Neural progenitor cell (in vitro differentiated cells): ENCODE data around the gene IRX3. TPM values are rescaled to one million over a fixed set of nuclear protein-coding genes. Genes with fewer than 3 reads are reported as not detected.

Experiments used
- DNase-seq: peaks from one replicate; pipeline ENCODE4 v3.0.0-alpha.2; 2016; ENCODE audit warnings: low spot score
- H2AFZ ChIP-seq: fragments of 200-600 bp; sonication (generic); replicated peaks from 2 replicates; pipeline ENCODE4 v1.6.1; 2016; ENCODE audit warnings: antibody characterized with exemption
- H3F3A ChIP-seq: fragments of 200-600 bp; sonication (generic); 2 replicates; pipeline ENCODE4 v1.6.1; 2016; ENCODE audit warnings: antibody characterized with exemption, low read depth
- H3K27ac ChIP-seq: fragments of 200-600 bp; sonication (generic); 2 replicates; pipeline ENCODE4 v1.5.1; 2016; ENCODE audit warnings: mild to moderate bottlenecking
- H3K27me3 ChIP-seq: fragments of 200-600 bp; sonication (generic); 2 replicates; pipeline ENCODE4 v1.6.1; 2016; ENCODE audit warnings: mild to moderate bottlenecking, moderate library complexity
- H3K36me3 ChIP-seq: fragments of 200-600 bp; sonication (generic); 2 replicates; pipeline ENCODE4 v1.5.1; 2016
- H3K4me1 ChIP-seq: fragments of 200-600 bp; sonication (generic); 2 replicates; pipeline ENCODE4 v1.6.1; 2016; ENCODE audit warnings: mixed run types
- H3K4me2 ChIP-seq: fragments of 200-600 bp; sonication (generic); 2 replicates; pipeline ENCODE4 v1.6.1; 2016
- H3K4me3 ChIP-seq: fragments of 200-600 bp; sonication (generic); 2 replicates; pipeline ENCODE4 v1.5.1; 2016
- H3K79me2 ChIP-seq: fragments of 200-600 bp; sonication (generic); 2 replicates; pipeline ENCODE4 v1.6.1; 2016; ENCODE audit warnings: low read depth
- H3K9ac ChIP-seq: fragments of 200-600 bp; sonication (generic); 2 replicates; pipeline ENCODE4 v1.6.1; 2016
- H3K9me3 ChIP-seq: fragments of 200-600 bp; sonication (generic); 2 replicates; pipeline ENCODE4 v1.5.1; 2016; ENCODE audit warnings: low read depth
- H4K20me1 ChIP-seq: fragments of 200-600 bp; sonication (generic); 2 replicates; pipeline ENCODE4 v1.6.1; 2016; ENCODE audit warnings: low read depth
- H3K27ac Mint-ChIP-seq: 3 replicates; pipeline ENCODE4 v1.8.0; 2021; ENCODE audit warnings: mixed read lengths
- H3K27me3 Mint-ChIP-seq: 2 replicates; pipeline ENCODE4 v1.8.0; 2022; ENCODE audit warnings: low read depth, mild to moderate bottlenecking, inconsistent platforms, moderate library complexity, mixed read lengths; ENCODE audit not compliant: insufficient read depth
- H3K36me3 Mint-ChIP-seq: 3 replicates; pipeline ENCODE4 v1.8.0; 2021; ENCODE audit warnings: mixed read lengths
- H3K4me1 Mint-ChIP-seq: 3 replicates; pipeline ENCODE4 v1.8.0; 2021; ENCODE audit warnings: mixed read lengths
- H3K4me3 Mint-ChIP-seq: 3 replicates; pipeline ENCODE4 v1.8.0; 2021; ENCODE audit warnings: mild to moderate bottlenecking, moderate library complexity, mixed read lengths
- H3K9me3 Mint-ChIP-seq: 3 replicates; pipeline ENCODE4 v1.8.0; 2020; ENCODE audit warnings: mixed read lengths
- EZH2 ChIP-seq: fragments of 200-600 bp; sonication (generic); IDR thresholded peaks from 2 replicates; pipeline ENCODE4 v1.6.1; 2017; ENCODE audit warnings: antibody characterized with exemption, mild to moderate bottlenecking, moderate library complexity
- EZH2phosphoT487 ChIP-seq: fragments of 200-600 bp; sonication (generic); IDR thresholded peaks from 2 replicates; pipeline ENCODE4 v1.6.1; 2017; ENCODE audit warnings: antibody characterized with exemption
- total RNA-seq: library from RNA; depleted of rRNA; stranded (reverse); fragments of >200 nt; gene quantifications from 2 replicates; pipeline ENCODE4 v1.2.3, GENCODE V29; 2015; ENCODE audit warnings: low replicate concordance
- TF ChIP-seq, protein P1 (sequence below): fragments of 200-600 bp; sonication (generic); IDR thresholded peaks from 2 replicates; pipeline ENCODE4 v1.5.1; 2017; ENCODE audit warnings: antibody characterized with exemption, mild to moderate bottlenecking

Gene IRX3
- total RNA-seq, 1 donor from 2014 or later: 9.1 TPM

DNA sequence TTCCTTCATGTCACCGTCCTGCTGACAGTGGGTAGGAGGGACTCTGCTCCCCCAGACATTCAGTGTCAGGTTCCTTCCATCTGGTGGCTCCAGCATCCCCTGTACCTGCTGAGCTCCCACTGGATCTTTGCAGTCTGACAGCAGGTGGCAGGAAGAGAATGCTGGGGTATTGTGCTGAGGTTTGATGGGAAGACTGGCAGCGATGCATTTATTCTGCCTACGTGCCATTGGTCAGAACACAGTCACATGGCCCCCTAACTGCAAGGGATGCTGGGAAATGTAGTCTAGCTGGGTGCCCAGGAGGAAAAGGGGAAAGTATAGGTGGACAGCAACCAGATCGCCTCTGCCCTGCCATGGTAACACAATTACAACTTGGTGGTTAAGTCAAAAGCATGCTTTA is 44.4 kb downstream of the IRX3 start:
- H3K4me1 Mint-ChIP-seq: peaks cover 16% of the 10 kb centered on the region
- H3K27me3 Mint-ChIP-seq: peaks cover 12% of the 10 kb centered on the region

DNA sequence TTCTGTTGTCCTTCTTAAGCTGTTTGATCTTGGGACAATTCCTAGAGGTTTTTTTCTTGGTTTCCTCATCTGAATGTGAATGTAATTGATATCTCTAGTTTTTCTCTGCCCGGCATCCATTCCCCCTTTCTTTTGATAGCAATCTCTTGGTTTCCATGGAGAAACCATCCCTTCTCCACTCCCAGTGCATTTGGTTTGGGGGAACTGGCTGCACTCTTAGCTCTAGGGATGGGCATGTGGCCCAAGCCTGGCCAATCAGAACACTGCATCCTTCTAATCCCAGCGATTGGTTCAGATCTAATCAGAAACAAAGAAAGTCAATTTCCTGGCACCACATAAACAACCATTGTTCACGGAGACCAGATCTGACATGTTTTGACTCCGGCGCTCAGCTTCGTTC is 45.1 kb downstream of the IRX3 start:
- peaks cover 10% of the 10 kb centered on the region for H3K9me3 Mint-ChIP-seq
- no peak overlapping the region for H3K27ac Mint-ChIP-seq
- no peak overlapping the region for H3K4me3 ChIP-seq
- no peaks in the 10 kb centered on the region for H3K79me2 ChIP-seq
- H3F3A ChIP-seq: no peaks in the 10 kb centered on the region
- H2AFZ ChIP-seq: no peak overlapping the region
- H3K27me3 ChIP-seq: no peaks in the 10 kb centered on the region
- peaks cover 12% of the 10 kb centered on the region for H3K27me3 Mint-ChIP-seq
- TF ChIP-seq EZH2 (no peak), EZH2phosphoT487 (no peak)
- TF ChIP-seq, protein P1, sequence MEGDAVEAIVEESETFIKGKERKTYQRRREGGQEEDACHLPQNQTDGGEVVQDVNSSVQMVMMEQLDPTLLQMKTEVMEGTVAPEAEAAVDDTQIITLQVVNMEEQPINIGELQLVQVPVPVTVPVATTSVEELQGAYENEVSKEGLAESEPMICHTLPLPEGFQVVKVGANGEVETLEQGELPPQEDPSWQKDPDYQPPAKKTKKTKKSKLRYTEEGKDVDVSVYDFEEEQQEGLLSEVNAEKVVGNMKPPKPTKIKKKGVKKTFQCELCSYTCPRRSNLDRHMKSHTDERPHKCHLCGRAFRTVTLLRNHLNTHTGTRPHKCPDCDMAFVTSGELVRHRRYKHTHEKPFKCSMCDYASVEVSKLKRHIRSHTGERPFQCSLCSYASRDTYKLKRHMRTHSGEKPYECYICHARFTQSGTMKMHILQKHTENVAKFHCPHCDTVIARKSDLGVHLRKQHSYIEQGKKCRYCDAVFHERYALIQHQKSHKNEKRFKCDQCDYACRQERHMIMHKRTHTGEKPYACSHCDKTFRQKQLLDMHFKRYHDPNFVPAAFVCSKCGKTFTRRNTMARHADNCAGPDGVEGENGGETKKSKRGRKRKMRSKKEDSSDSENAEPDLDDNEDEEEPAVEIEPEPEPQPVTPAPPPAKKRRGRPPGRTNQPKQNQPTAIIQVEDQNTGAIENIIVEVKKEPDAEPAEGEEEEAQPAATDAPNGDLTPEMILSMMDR: no peak
- peaks cover 4% of the 10 kb centered on the region for H3K4me1 ChIP-seq
- no peaks in the 10 kb centered on the region for H3K9me3 ChIP-seq
- no peak overlapping the region for H3K4me2 ChIP-seq
- DNase-seq: no peak
- H3K4me3 Mint-ChIP-seq: no peak overlapping the region
- H3K9ac ChIP-seq: no peak overlapping the region
- H3K36me3 ChIP-seq: no peaks in the 10 kb centered on the region
- no peaks in the 10 kb centered on the region for H3K36me3 Mint-ChIP-seq
- H3K27ac ChIP-seq: no peak overlapping the region
- peaks cover 16% of the 10 kb centered on the region for H3K4me1 Mint-ChIP-seq
- H4K20me1 ChIP-seq: no peaks in the 10 kb centered on the region

More for the DNA sequence above, 44.4 kb downstream of the IRX3 start:
- H3K9me3 ChIP-seq: no peaks in the 10 kb centered on the region
- H3K9me3 Mint-ChIP-seq: peaks cover 10% of the 10 kb centered on the region
- H3K27ac Mint-ChIP-seq: no peak overlapping the region
- peak; percentile 71 for DNase-seq
- H3K4me2 ChIP-seq: no peak overlapping the region
- no peaks in the 10 kb centered on the region for H4K20me1 ChIP-seq
- no peaks in the 10 kb centered on the region for H3K27me3 ChIP-seq
- H3K4me3 Mint-ChIP-seq: no peak overlapping the region
- TF ChIP-seq, protein P1: no peak
- TF ChIP-seq EZH2phosphoT487: no peak
- no peaks in the 10 kb centered on the region for H3K79me2 ChIP-seq
- H2AFZ ChIP-seq: peak overlapping the region; percentile 74
- no peaks in the 10 kb centered on the region for H3F3A ChIP-seq
- no peak overlapping the region for H3K27ac ChIP-seq
- no peaks in the 10 kb centered on the region for H3K36me3 ChIP-seq
- no peak overlapping the region for H3K9ac ChIP-seq
- H3K4me3 ChIP-seq: no peak overlapping the region
- peaks cover 4% of the 10 kb centered on the region for H3K4me1 ChIP-seq
- H3K36me3 Mint-ChIP-seq: no peaks in the 10 kb centered on the region

DNA sequence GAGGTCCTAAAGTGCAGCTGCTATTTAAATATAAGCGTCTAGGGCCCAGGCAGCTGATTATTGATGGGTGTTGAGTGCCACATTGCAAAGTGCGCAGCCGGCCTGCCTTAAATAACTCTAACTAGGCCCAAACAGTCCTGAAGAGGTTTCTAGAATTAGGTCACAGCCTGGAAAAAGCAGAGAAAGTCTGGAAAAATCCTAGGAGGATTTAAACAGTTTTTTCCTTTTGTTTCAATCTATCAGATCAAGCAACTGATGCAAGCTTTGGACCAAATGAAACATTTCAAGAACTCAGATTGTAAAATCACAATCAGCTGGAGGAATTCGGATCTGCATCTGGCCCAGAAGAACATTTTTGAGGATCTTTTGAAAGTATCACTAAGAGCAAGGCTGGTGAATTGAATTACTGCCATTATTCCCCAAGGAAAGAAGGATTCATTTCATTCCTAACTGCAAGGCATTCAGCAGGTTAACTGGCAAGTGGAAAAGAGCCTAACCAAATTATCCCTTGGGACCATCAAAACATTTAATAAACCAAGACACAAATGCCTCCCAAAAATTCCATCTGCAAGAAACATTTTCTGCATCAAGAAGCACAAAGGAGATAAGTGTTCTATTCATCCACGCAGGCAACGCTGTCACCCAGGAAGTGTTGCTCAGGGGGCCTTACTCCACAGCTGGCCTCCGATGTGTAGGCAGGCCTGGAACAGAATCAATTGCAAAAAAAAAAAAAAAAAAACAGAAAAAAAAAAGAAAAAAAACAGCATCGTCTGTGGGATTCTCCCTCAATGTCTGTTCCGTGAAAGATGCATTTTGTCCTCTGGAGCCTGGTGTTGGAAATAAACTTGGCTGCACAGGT is 46.1 kb downstream of the IRX3 start:
- Histone ChIP-seq H3K27ac (no peak overlapping the region), H3F3A (peaks cover 4% of the 10 kb centered on the region), H3K27me3 (no peaks in the 10 kb centered on the region), H3K9ac (no peak overlapping the region), H3K36me3 (no peaks in the 10 kb centered on the region), H3K79me2 (no peaks in the 10 kb centered on the region), H3K4me3 (no peak overlapping the region), H2AFZ (no peak overlapping the region), H3K9me3 (no peaks in the 10 kb centered on the region), H3K4me1 (peaks cover 6% of the 10 kb centered on the region), H4K20me1 (no peaks in the 10 kb centered on the region), H3K4me2 (no peak overlapping the region)
- no peak overlapping the region for H3K4me3 Mint-ChIP-seq
- TF ChIP-seq EZH2phosphoT487 (no peak), EZH2 (no peak)
- TF ChIP-seq, protein P1: no peak
- DNase-seq: no peak
- no peak overlapping the region for H3K27ac Mint-ChIP-seq
- no peaks in the 10 kb centered on the region for H3K36me3 Mint-ChIP-seq
- H3K4me1 Mint-ChIP-seq: peaks cover 16% of the 10 kb centered on the region
- peaks cover 10% of the 10 kb centered on the region for H3K27me3 Mint-ChIP-seq
- H3K9me3 Mint-ChIP-seq: peaks cover 7% of the 10 kb centered on the region
